IMR-90 (cell line): ENCODE data around the gene ANO4. TPM values are rescaled to one million over a fixed set of nuclear protein-coding genes. Genes with fewer than 3 reads are reported as not detected.

Experiments used
- ATAC-seq: fragments of 200-7000 bp; cut with Tn5 transposase; 2 replicates; pipeline ENCODE4 v1.9.1; 2020; ENCODE audit warnings: low read depth, mild to moderate bottlenecking, moderate library complexity
- BruUV-seq: library from RNA; stranded (reverse); fragments of 400-500 nt; replicated peaks from 2 replicates; lab custom pipeline; 2021; lab: Mats Ljungman, UMichigan
- CTCF ChIA-PET: fragments of 300-600 bp; formaldehyde crosslinking; extraction: SDS; loops from one replicate; lab custom pipeline; 2021; ENCODE audit warnings: antibody characterized with exemption; lab: Yijun Ruan, JAX
- POLR2A ChIA-PET: fragments of 300-600 bp; sonication (Branson Sonifier 250); formaldehyde crosslinking; loops from one replicate; lab custom pipeline; 2022; ENCODE audit warnings: antibody characterized with exemption; ENCODE audit not compliant: unreplicated experiment; lab: Charles Lee
- DNase-seq: peaks from one replicate; pipeline ENCODE4 v3.0.0; 2013
- H2AFZ ChIP-seq: replicated peaks from 2 replicates; pipeline ENCODE3; 2013; ENCODE audit warnings: low read length, mild to moderate bottlenecking; ENCODE audit not compliant: poor library complexity
- H2AK5ac ChIP-seq: 2 replicates; pipeline ENCODE4 v1.6.1; 2013; ENCODE audit warnings: low read depth, low read length, inconsistent platforms
- H2AK9ac ChIP-seq: replicated peaks from 2 replicates; pipeline ENCODE3; 2013; ENCODE audit warnings: mild to moderate bottlenecking, low read depth, low read length, moderate library complexity; ENCODE audit not compliant: poor library complexity
- H2BK120ac ChIP-seq: 2 replicates; pipeline ENCODE4 v1.6.1; 2013; ENCODE audit warnings: low read depth, low read length, inconsistent platforms
- H2BK15ac ChIP-seq: 3 replicates; pipeline ENCODE4 v1.6.1; 2013; ENCODE audit warnings: low read depth, low read length, inconsistent platforms
- H2BK20ac ChIP-seq: 2 replicates; pipeline ENCODE4 v1.6.1; 2013; ENCODE audit warnings: low read depth, mild to moderate bottlenecking, inconsistent platforms, low read length, moderate library complexity
- H2BK5ac ChIP-seq: 2 replicates; pipeline ENCODE4 v1.6.1; 2013; ENCODE audit warnings: mild to moderate bottlenecking, low read depth, low read length, inconsistent platforms; ENCODE audit not compliant: poor library complexity, severe bottlenecking
- H3K14ac ChIP-seq: replicated peaks from 2 replicates; pipeline ENCODE4 v1.6.1; 2013; ENCODE audit warnings: low read depth, low read length, inconsistent platforms
- H3K18ac ChIP-seq: 2 replicates; pipeline ENCODE4 v1.6.1; 2013; ENCODE audit warnings: low read depth, low read length, control low read depth
- H3K23ac ChIP-seq: 2 replicates; pipeline ENCODE4 v1.6.1; 2013; ENCODE audit warnings: low read depth, low read length, inconsistent platforms
- H3K27ac ChIP-seq: 2 replicates; pipeline ENCODE4 v1.5.1; 2013; ENCODE audit warnings: mild to moderate bottlenecking, control low read depth, low read length; ENCODE audit not compliant: insufficient read depth
- H3K27me3 ChIP-seq: 2 replicates; pipeline ENCODE4 v1.6.1; 2013; ENCODE audit warnings: low read length; ENCODE audit not compliant: control insufficient read depth, insufficient read depth
- H3K36me3 ChIP-seq: 2 replicates; pipeline ENCODE4 v1.6.1; 2013; ENCODE audit warnings: low read length, mixed read lengths; ENCODE audit not compliant: control insufficient read depth, insufficient read depth
- H3K4ac ChIP-seq: 2 replicates; pipeline ENCODE4 v1.6.1; 2013; ENCODE audit warnings: low read depth, low read length, inconsistent platforms
- H3K4me1 ChIP-seq: 2 replicates; pipeline ENCODE4 v1.6.1; 2013; ENCODE audit warnings: low read length, mixed read lengths; ENCODE audit not compliant: control insufficient read depth, insufficient read depth
- H3K4me2 ChIP-seq: 2 replicates; pipeline ENCODE4 v1.6.1; 2013; ENCODE audit warnings: low read depth, mild to moderate bottlenecking, control low read depth, low read length, moderate library complexity
- H3K4me3 ChIP-seq: 2 replicates; pipeline ENCODE4 v1.5.1; 2013; ENCODE audit warnings: low read depth, mild to moderate bottlenecking, control low read depth, low read length, moderate library complexity; ENCODE audit not compliant: insufficient read depth
- H3K56ac ChIP-seq: 2 replicates; pipeline ENCODE4 v1.6.1; 2013; ENCODE audit warnings: low read length, inconsistent platforms; ENCODE audit not compliant: insufficient read depth; ENCODE audit errors: extremely low read depth
- H3K79me1 ChIP-seq, 2 experiments: 2 replicates each; pipeline ENCODE4 v1.6.1; 2013; ENCODE audit warnings: low read length in 2 of 2, inconsistent platforms in 1 of 2, low read depth in 1 of 2
- H3K9ac ChIP-seq: 2 replicates; pipeline ENCODE4 v1.6.1; 2013; ENCODE audit warnings: low read depth, low read length, control low read depth
- H3K9me1 ChIP-seq: 2 replicates; pipeline ENCODE4 v1.6.1; 2013; ENCODE audit warnings: low read length, inconsistent platforms; ENCODE audit not compliant: insufficient read depth
- H3K9me3 ChIP-seq: 2 replicates; pipeline ENCODE4 v1.6.1; 2013; ENCODE audit warnings: low read length; ENCODE audit not compliant: control insufficient read depth, insufficient read depth
- H4K20me1 ChIP-seq: 2 replicates; pipeline ENCODE4 v1.6.1; 2013; ENCODE audit warnings: low read length, inconsistent platforms; ENCODE audit not compliant: insufficient read depth
- H4K5ac ChIP-seq: 2 replicates; pipeline ENCODE4 v1.6.1; 2013; ENCODE audit warnings: mild to moderate bottlenecking, low read depth, low read length, control low read depth
- H4K8ac ChIP-seq, 2 experiments: 2 replicates each; pipeline ENCODE4 v1.6.1; 2013; ENCODE audit warnings: low read depth in 2 of 2, low read length in 2 of 2, control low read depth in 1 of 2, inconsistent platforms in 1 of 2
- H4K91ac ChIP-seq: 2 replicates; pipeline ENCODE4 v1.6.1; 2013; ENCODE audit warnings: low read depth, low read length, inconsistent platforms; ENCODE audit not compliant: insufficient read depth
- CEBPB ChIP-seq: IDR thresholded peaks from 2 replicates; pipeline ENCODE4 v1.6.1; 2012; ENCODE audit warnings: low read depth, low read length, improper control_type of control experiment
- FOS ChIP-seq: fragments of 150-350 bp; IDR thresholded peaks from 2 replicates; pipeline ENCODE4 v1.6.1; 2016; ENCODE audit warnings: low read depth, low read length
- MAZ ChIP-seq: IDR thresholded peaks from 2 replicates; pipeline ENCODE4 v1.6.1; 2012; ENCODE audit warnings: low read depth, mild to moderate bottlenecking, low read length, improper control_type of control experiment, moderate library complexity, borderline replicate concordance
- WGBS, 2 experiments: methylation state at CpG; one replicate each; pipeline versions ENCODE4 v1.1.5 to v1.1.7; 2013; ENCODE audit warnings: missing lambda C conversion rate in 2 of 2; ENCODE audit not compliant: insufficient read length in 1 of 2; ENCODE audit errors: extremely low coverage in 2 of 2; 5-methylcytosine and 5-hydroxymethylcytosine counted together
- dilution Hi-C: fragments of 300-500 bp; cut with HindIII; formaldehyde crosslinking; loops from one replicate; pipeline ENCODE4 v1.14.3; 2018; ENCODE audit warnings: low sequenced_read_pairs; ENCODE audit not compliant: unreplicated experiment
- in situ Hi-C: fragments of 300-500 bp; cut with MboI; formaldehyde crosslinking; loops from 3 replicates; pipeline ENCODE4 v1.14.3; 2019; ENCODE audit warnings: low sequenced_read_pairs, inconsistent platforms, mixed read lengths
- intact Hi-C: fragments of 100-400 bp; cut with micrococcal nuclease; formaldehyde crosslinking; loops from 2 replicates; pipeline ENCODE4 v1.10.0; 2022
- polyA plus RNA-seq, 3 experiments: library from polyadenylated mRNA; depleted of rRNA; stranded (reverse); fragments of >200 nt; gene quantifications; 2 replicates each; pipeline ENCODE4 v1.2.3, GENCODE V29; 2012; ENCODE audit warnings: low replicate concordance in 1 of 3
- total RNA-seq: library from RNA; depleted of rRNA; stranded (reverse); fragments of >200 nt; gene quantifications from 2 replicates; pipeline ENCODE4 v1.2.3, GENCODE V29; 2012

The ANO4 gene
- total and polyA plus RNA-seq, 2 of the 4 experiments (the other 2 are of a cell fraction), result 4.7 to 10.2 TPM

- H2AK5ac ChIP-seq, result no peak overlapping the region
- no peak overlapping the region for H4K5ac ChIP-seq
- H3K4me2 ChIP-seq, result no peak overlapping the region
These were observed 40.7 kb upstream of the ANO4 start for GRCh38 chr12:100753837-100754236.

More at GRCh38 chr12:100753837-100754236, 40.7 kb upstream of the ANO4 start:
- no peaks in the 10 kb centered on the region for H4K20me1 ChIP-seq
- no peak overlapping the region for H3K18ac ChIP-seq
- CTCF ChIA-PET, result no interaction called here
- no peak overlapping the region for H4K8ac ChIP-seq
- H3K23ac ChIP-seq, result no peak overlapping the region
- in situ Hi-C loops, result no loop called here
- H3K4me3 ChIP-seq, result no peak overlapping the region
- POLR2A ChIA-PET, result no interaction called here
- ATAC-seq (no peak), DNase-seq (peak; percentile 11)
- no peak overlapping the region for H2AK9ac ChIP-seq
- no peak overlapping the region for H3K27ac ChIP-seq
- H3K79me1 ChIP-seq, result no peaks in the 10 kb centered on the region
- no TSS peak for BruUV-seq
- no peak overlapping the region for H4K91ac ChIP-seq
- no peaks in the 10 kb centered on the region for H3K9me1 ChIP-seq
- no peaks in the 10 kb centered on the region for H3K4me1 ChIP-seq
- H2BK20ac ChIP-seq, result no peak overlapping the region
- H2BK120ac ChIP-seq, result no peak overlapping the region
- no peak overlapping the region for H2BK15ac ChIP-seq
- no peak overlapping the region for H2BK5ac ChIP-seq
- no peak overlapping the region for H3K14ac ChIP-seq
- H2AFZ ChIP-seq, result no peak overlapping the region
- 80% methylated on average over 1 of the region's 2 CpGs; no CpG with 5 or more reads in 1 of the 2 experiments for WGBS, 2 experiments
- TF ChIP-seq CEBPB (no peak), MAZ (no peak), FOS (no peak)
- H3K36me3 ChIP-seq, result no peaks in the 10 kb centered on the region
- no peak overlapping the region for H3K9ac ChIP-seq
- peaks cover 3% of the 10 kb centered on the region for H3K9me3 ChIP-seq
- H3K4ac ChIP-seq, result no peak overlapping the region
- dilution Hi-C loops, result no loop called here
- H3K56ac ChIP-seq, result no peak overlapping the region
- intact Hi-C loops, result no loop called here
- no peaks in the 10 kb centered on the region for H3K27me3 ChIP-seq
